ENCODE results near the gene TPCN1. TPM values are rescaled to one million over a fixed set of nuclear protein-coding genes. Genes with fewer than 3 reads are reported as not detected.

TPCN1 gene
- total and polyA plus RNA-seq, 2 of the 8 experiments (the other 6 are each of a cell fraction or from before 2014, with no cell fraction given) = 14.9 to 21.4 TPM

DNA sequence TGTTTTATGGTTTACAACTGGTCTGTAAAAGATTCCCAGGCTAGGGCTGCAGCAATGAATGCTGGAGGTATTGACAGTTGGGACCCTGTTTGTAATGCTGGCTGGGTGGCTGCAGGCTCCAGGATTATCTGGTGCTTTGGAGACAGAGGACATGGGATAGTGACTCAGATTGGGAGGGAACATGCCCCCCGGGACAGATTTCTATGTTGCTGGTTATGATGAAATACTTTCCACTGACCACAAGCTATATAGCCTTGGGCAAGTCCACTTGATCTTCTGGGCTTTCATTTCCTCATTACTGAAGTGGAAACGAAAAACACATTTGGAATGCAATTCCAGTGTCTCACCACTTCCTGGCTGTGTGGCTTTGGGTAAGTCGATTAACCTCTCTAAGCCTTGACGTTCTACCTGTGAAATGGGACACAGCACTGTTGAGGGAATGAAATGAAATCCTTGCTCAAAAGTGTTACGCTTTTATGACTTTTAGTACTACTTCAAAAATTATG is 6.3 kb upstream of the TPCN1 start:
- Histone ChIP-seq H3K9ac (replicated peaks in 1 of 4; ENCODE audit: extremely low read depth in 1 of 4, low read depth in 3 of 4, low read length in 3 of 4) (no peak overlapping the region), H3K9me3 (ENCODE audit: insufficient read depth in 2 of 2, low read depth in 1 of 2, low read length in 1 of 2) (no peaks in the 10 kb centered on the region), H4K91ac (replicated peaks; ENCODE audit: insufficient read length, low read length) (no peak overlapping the region), H3K27ac (ENCODE audit: low read depth, low read length) (no peak overlapping the region), H3K4me3 (ENCODE audit: extremely low read depth in 1 of 4, insufficient read depth in 2 of 4, low read depth in 3 of 4, low read length in 4 of 4) (no peak overlapping the region), H2AK5ac (ENCODE audit: low read depth, low read length) (no peak overlapping the region), H2BK120ac (replicated peaks; ENCODE audit: low read depth, low read length) (no peak overlapping the region), H2BK12ac (ENCODE audit: low read depth, low read length) (no peak overlapping the region), H4K8ac (ENCODE audit: extremely low read depth, insufficient read depth, low read length) (no peak overlapping the region), H4K5ac (ENCODE audit: insufficient read length, low read depth, low read length) (no peak overlapping the region), H3K27me3 (replicated peaks in 1 of 4; ENCODE audit: control insufficient read depth in 3 of 4, extremely low read depth in 1 of 4, insufficient read depth in 3 of 4, low read length in 3 of 4) (no peaks in the 10 kb centered on the region), H3K79me2 (ENCODE audit: control insufficient read depth in 1 of 2, insufficient read depth in 2 of 2, low read length in 2 of 2) (no peaks in the 10 kb centered on the region), H3K79me1 (ENCODE audit: low read depth, low read length) (no peaks in the 10 kb centered on the region), H2BK5ac (ENCODE audit: low read depth, low read length) (no peak overlapping the region), H3K56ac (replicated peaks; ENCODE audit: insufficient read length, low read depth, low read length) (no peak overlapping the region), H3K4me2 (ENCODE audit: insufficient read depth in 1 of 2, low read depth in 2 of 2, low read length in 2 of 2) (no peak overlapping the region), H3K4me1 (replicated peaks in 1 of 4; ENCODE audit: control insufficient read depth in 3 of 4, insufficient read depth in 4 of 4, low read length in 3 of 4) (no peaks in the 10 kb centered on the region), H3K23ac (ENCODE audit: insufficient read length) (no peak overlapping the region), H3K36me3 (ENCODE audit: control insufficient read depth in 2 of 4, insufficient read depth in 4 of 4, low read length in 3 of 4) (no peaks in the 10 kb centered on the region), H3K23me2 (ENCODE audit: low read depth, low read length) (no peaks in the 10 kb centered on the region), H2BK20ac (ENCODE audit: low read length) (no peak overlapping the region), H2BK15ac (ENCODE audit: low read length) (no peak overlapping the region), H3K18ac (ENCODE audit: extremely low read depth, low read length) (no peak overlapping the region), H3K4ac (replicated peaks; ENCODE audit: insufficient read length, low read depth, low read length) (no peak overlapping the region), H4K20me1 (replicated peaks in 1 of 2; ENCODE audit: control insufficient read depth in 1 of 2, insufficient read depth in 2 of 2, low read length in 2 of 2) (no peaks in the 10 kb centered on the region), H3K14ac (ENCODE audit: insufficient read length) (no peak overlapping the region), H2AFZ (ENCODE audit: low read length) (no peak overlapping the region)
- 85% methylated on average over 5 of the region's 5 CpGs; no CpG with 5 or more reads in 1 of the 2 experiments for WGBS, 2 experiments (ENCODE audit: extremely low coverage in 1 of 2, insufficient coverage in 1 of 2, insufficient read length in 1 of 2, insufficient replicate concordance in 2 of 2, low coverage in 1 of 2, low lambda C conversion rate in 2 of 2, missing lambda C conversion rate in 1 of 2)
- no peak for TF ChIP-seq RFX5 (IDR thresholded peaks at IDR 0.05; ENCODE audit: borderline replicate concordance, low read depth, low read length)
- peak; percentile 51; the same call in 1 of the 2 replicates for TF ChIP-seq KDM1A (IDR thresholded peaks at IDR 0.05; ENCODE audit: borderline replicate concordance, low read length)
- no peak for TF ChIP-seq POLR2AphosphoS5 (IDR thresholded peaks at IDR 0.05; ENCODE audit: low read depth, low read length)
- no peak for TF ChIP-seq CBX8 (IDR thresholded peaks at IDR 0.05; ENCODE audit: borderline replicate concordance, low read depth, low read length)
- no peak for TF ChIP-seq CREB1 (IDR thresholded peaks at IDR 0.05)
- no peak for TF ChIP-seq NRF1 (IDR thresholded peaks at IDR 0.05; ENCODE audit: low read depth, low read length)
- CTCF ChIA-PET (ENCODE audit: partially characterized antibody) = interaction anchor here (0.7 kb wide), 1 partner anchor 77 kb away, joined by 3 read pairs; no protein-coding TSS in a partner anchor
- POLR2A ChIA-PET (ENCODE audit: partially characterized antibody) = no interaction called here
- DNase-seq (ENCODE audit: low read depth in 1 of 2, low spot score in 2 of 2) (no peak), FAIRE-seq (no peak)

All from H1 (cell line).